Common myeloid progenitor, CD34-positive (primary cell): ENCODE results near the gene COQ9.

Source experiments
- CTCF ChIA-PET: fragments of 350-600 bp; sonication (Branson Sonifier 250); formaldehyde crosslinking; loops from one replicate; lab custom pipeline; 2021; ENCODE audit warnings: antibody characterized with exemption; lab: Charles Lee
- POLR2A ChIA-PET: fragments of 350-600 bp; sonication (Branson Sonifier 250); formaldehyde crosslinking; loops from one replicate; lab custom pipeline; 2021; ENCODE audit warnings: antibody characterized with exemption; lab: Charles Lee
- DNase-seq, 3 donors: peaks; one replicate each; pipeline versions ENCODE4 v3.0.0 to v3.0.0-alpha.2; 2013
- H3K27ac ChIP-seq, 2 experiments: 1 replicate in 1 of 2; 2 replicates in 1 of 2; pipeline ENCODE4 v1.7.0; 2013; ENCODE audit warnings: inconsistent platforms in 2 of 2, low read length in 2 of 2, mild to moderate bottlenecking in 2 of 2, low read depth in 1 of 2, moderate library complexity in 1 of 2; ENCODE audit not compliant: severe bottlenecking in 2 of 2, insufficient read depth in 1 of 2, poor library complexity in 1 of 2
- H3K27me3 ChIP-seq, 5 experiments: replicated peaks in 2 of 5; 1 replicate in 3 of 5; 2 replicates in 2 of 5; pipeline versions ENCODE4 v1.6.1 to v1.7.0; 2013; ENCODE audit warnings: low read length in 4 of 5, mild to moderate bottlenecking in 2 of 5, moderate library complexity in 2 of 5, inconsistent platforms in 1 of 5; ENCODE audit not compliant: insufficient read depth in 5 of 5, control insufficient read depth in 4 of 5
- H3K36me3 ChIP-seq, 4 experiments: 1 replicate in 2 of 4; 2 replicates in 2 of 4; pipeline versions ENCODE4 v1.6.1 to v1.7.0; 2013; ENCODE audit warnings: low read length in 3 of 4, control low read depth in 1 of 4, mild to moderate bottlenecking in 1 of 4; ENCODE audit not compliant: control insufficient read depth in 4 of 4, insufficient read depth in 4 of 4
- H3K4me1 ChIP-seq, 4 experiments: 1 replicate in 3 of 4; 2 replicates in 1 of 4; pipeline versions ENCODE4 v1.6.1 to v1.7.1; 2013; ENCODE audit warnings: low read length in 3 of 4, mild to moderate bottlenecking in 3 of 4, control low read depth in 1 of 4, inconsistent platforms in 1 of 4, moderate library complexity in 1 of 4; ENCODE audit not compliant: control insufficient read depth in 4 of 4, insufficient read depth in 4 of 4; ENCODE audit errors: control extremely low read depth in 1 of 4
- H3K4me3 ChIP-seq, 7 experiments: 1 replicate in 4 of 7; 2 replicates in 3 of 7; pipeline versions ENCODE4 v1.5.1 to v1.7.0; 2013; ENCODE audit warnings: mild to moderate bottlenecking in 7 of 7, low read length in 6 of 7, moderate library complexity in 6 of 7, inconsistent platforms in 2 of 7, low read depth in 2 of 7, control low read depth in 1 of 7; ENCODE audit not compliant: insufficient read depth in 4 of 7, control insufficient read depth in 1 of 7; ENCODE audit errors: extremely low read depth in 1 of 7
- H3K9me3 ChIP-seq, 5 experiments: 1 replicate in 4 of 5; 2 replicates in 1 of 5; pipeline versions ENCODE4 v1.6.1 to v1.7.1; 2013; ENCODE audit warnings: low read length in 4 of 5, mild to moderate bottlenecking in 2 of 5, inconsistent platforms in 1 of 5, low read depth in 1 of 5, moderate library complexity in 1 of 5; ENCODE audit not compliant: control insufficient read depth in 4 of 5, insufficient read depth in 2 of 5; ENCODE audit errors: control extremely low read depth in 1 of 5
- WGBS: methylation state at CpG from one replicate; pipeline ENCODE4 v1.1.5; 2013; ENCODE audit not compliant: insufficient coverage; 5-methylcytosine and 5-hydroxymethylcytosine counted together

COQ9 gene

DNA sequence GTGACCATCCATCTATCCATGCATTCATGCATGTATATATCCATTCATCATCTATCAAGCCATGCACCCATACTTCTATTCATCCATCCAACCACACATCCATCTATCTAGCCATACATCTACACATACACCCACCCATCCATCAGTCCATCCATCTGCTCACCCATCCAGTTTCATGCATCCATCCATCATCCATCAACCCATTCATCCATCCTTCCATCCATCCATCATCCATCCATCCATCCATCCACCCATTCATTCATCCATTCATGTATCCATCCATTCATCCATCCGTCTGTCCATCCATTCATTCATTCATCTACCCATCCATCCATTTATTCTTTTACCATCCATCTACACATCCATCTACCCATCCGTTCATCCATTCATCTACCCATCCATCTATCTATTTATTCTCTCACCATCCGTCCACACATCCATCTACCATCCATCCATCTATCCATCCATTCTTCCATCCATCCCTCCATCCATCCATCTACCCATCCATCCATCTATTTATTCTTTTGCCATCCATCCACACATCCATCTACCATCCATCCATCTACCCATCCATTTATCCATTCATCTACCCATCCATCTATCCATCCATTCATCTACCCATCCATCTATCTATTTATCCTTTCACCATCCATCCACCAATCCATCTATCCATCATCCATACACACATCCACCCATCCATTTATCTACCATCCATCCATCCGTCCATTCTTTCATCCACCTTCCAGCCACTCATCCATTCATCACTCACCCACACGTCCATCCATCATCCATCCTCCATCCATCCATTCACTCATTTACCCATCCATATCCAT lies 39.5 kb upstream of the COQ9 start:
- ChIA-PET POLR2A (no interaction called here), CTCF (interaction anchor here (1.2 to 3.8 kb wide), 2 partner anchors 10 to 92 kb away, joined by 3 to 19 read pairs; no protein-coding TSS in a partner anchor)
- Histone ChIP-seq H3K4me3 (no peak overlapping the region), H3K36me3 (no peaks in the 10 kb centered on the region), H3K9me3 (no peaks in the 10 kb centered on the region), H3K4me1 (peaks cover 0 to 9% (median 3%) of the 10 kb centered on the region in 4 experiments), H3K27me3 (peaks cover 0 to 9% (median 0%) of the 10 kb centered on the region in 5 experiments), H3K27ac (no peak overlapping the region)
- no peak for DNase-seq
- WGBS = 90% methylated on average over 5 of the region's 5 CpGs

DNA sequence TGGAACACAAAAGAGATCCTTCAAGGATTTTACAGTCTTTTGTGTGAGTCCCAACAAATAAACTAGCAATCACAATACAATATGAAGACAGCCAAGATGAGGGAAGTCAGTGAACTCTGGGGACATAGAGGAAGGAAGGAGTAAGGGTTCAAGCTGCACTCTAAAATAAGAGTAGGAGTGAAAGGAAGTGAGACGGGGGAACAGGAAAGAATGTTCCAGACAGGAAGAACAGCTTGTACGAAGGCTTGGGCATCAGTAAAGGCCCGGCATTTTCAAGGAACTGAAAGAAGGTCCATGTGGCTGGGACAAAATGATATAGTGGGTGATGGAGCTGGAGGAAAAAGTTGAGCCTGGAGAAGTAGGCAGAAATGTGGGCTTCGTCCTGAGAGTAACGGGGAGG lies 38.2 kb upstream of the COQ9 start:
- Histone ChIP-seq H3K27me3 (peaks cover 0 to 9% (median 0%) of the 10 kb centered on the region in 5 experiments), H3K36me3 (no peaks in the 10 kb centered on the region), H3K4me3 (no peak overlapping the region), H3K27ac (no peak overlapping the region), H3K9me3 (no peaks in the 10 kb centered on the region), H3K4me1 (peaks cover 0 to 9% (median 3%) of the 10 kb centered on the region in 4 experiments)
- POLR2A ChIA-PET = no interaction called here
- WGBS = 38% methylated on average over 5 of the region's 5 CpGs
- CTCF ChIA-PET = interaction anchor here (0.7 to 2.0 kb wide), 3 partner anchors 8 to 10 kb away, joined by 3 to 6 read pairs (median 4); no protein-coding TSS in a partner anchor
- no peak for DNase-seq

DNA sequence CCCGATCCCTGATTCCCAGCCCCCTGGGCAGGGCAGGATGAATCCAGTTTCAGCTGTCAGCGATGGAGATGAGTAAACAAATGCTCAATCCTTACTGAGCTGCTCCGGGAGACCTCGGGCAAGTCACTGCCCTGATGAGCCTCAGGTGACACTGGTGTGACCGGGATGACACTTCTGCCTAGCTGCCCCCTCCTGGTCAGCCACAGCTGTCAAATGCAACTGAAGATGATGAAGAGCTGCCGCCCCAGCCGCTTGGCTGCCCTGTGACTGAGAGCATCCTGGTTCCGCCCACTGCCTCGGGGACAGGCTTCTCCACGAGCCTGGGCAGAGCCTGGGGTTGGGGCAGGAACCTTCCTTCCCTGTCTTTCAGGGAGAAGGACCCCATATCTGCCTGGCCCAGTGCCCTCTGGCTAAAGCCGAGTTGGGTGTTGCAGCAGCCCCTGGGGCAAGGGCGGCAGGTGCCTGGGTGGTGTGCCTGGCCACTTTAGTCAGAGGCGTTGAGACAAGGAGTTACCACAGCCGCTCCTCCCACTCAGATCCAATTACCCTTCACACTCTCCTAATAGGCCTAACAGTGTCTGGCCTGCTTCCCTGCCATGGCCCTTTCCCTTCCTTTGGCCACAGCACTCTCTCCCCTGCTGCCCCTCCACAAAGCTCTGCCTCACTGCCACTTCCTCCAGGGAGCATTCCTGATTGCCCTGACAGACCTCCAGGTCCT lies 37.2 kb upstream of the COQ9 start:
- DNase-seq = no peak
- Histone ChIP-seq H3K4me1 (peaks cover 0 to 9% (median 3%) of the 10 kb centered on the region in 4 experiments), H3K27ac (no peak overlapping the region), H3K27me3 (peaks cover 0 to 8% (median 0%) of the 10 kb centered on the region in 5 experiments), H3K36me3 (no peaks in the 10 kb centered on the region), H3K9me3 (no peaks in the 10 kb centered on the region), H3K4me3 (no peak overlapping the region)
- WGBS = 91% methylated on average over 14 of the region's 14 CpGs
- ChIA-PET POLR2A (no interaction called here), CTCF (interaction anchor here (1.3 to 2.0 kb wide), 2 partner anchors 8 to 9 kb away, joined by 4 to 6 read pairs; no protein-coding TSS in a partner anchor)

DNA sequence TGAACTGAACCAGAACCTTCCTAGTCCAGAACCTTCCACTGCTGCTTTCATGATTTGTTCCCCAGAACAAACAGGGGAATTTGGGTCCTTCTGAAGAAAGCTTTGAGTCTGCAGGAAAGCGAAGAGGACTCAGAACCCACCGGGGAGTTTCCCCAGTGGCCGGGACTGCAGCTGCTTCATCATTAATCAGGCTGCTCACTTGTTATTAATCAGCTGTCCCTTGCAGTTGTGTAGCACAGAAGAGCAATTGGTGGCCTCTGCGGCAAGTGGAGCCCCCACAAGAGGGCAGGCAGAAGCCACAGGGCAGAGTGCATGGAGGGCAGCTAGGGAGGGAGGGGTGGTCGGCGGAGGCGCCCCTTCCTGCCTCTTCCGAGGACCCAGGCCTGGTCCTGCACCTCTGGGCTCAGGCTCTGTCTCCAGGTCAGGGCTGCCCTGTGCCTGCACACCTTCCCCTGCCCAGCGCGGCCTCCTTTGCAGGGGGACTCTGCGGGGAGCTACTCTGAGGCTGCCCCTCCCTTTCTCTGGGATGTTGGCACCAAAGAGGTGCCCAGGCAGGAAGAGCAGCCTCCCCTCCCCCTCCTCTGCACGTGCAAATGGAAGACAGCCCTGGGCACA lies 35.8 kb upstream of the COQ9 start:
- no peak overlapping the region for H3K4me3 ChIP-seq
- peaks cover 0 to 12% (median 5%) of the 10 kb centered on the region in 4 experiments for H3K4me1 ChIP-seq
- WGBS = 97% methylated on average over 11 of the region's 12 CpGs
- no peaks in the 10 kb centered on the region for H3K36me3 ChIP-seq
- no peak for DNase-seq
- no peak overlapping the region for H3K27ac ChIP-seq
- POLR2A ChIA-PET = no interaction called here
- no peaks in the 10 kb centered on the region for H3K9me3 ChIP-seq
- peaks cover 0 to 5% (median 0%) of the 10 kb centered on the region in 5 experiments for H3K27me3 ChIP-seq
- CTCF ChIA-PET = interaction anchor here (0.8 to 14.8 kb wide), 2 partner anchors 22 to 105 kb away, joined by 3 to 250 read pairs; no protein-coding TSS in a partner anchor

DNA sequence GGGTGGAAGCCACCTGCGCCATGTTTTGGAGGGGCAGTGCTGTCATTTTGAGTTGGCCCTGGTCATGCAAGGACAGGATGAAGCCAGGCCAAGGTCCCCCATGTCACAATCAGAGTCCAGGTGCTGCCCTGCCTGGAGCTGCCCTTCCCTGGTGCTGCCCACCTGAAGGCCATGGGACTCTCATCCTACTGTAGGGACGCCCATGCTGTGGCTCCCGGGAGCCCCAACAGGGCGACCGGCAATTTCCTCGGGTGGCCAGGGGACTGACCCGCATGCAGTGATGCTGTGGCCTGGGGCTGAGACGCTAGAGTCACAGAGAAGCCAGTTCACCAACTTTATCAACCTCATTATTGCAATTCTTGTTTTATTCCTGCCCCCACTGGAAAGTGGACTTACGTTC lies 34.7 kb upstream of the COQ9 start:
- H3K9me3 ChIP-seq = no peaks in the 10 kb centered on the region
- no peak for DNase-seq
- CTCF ChIA-PET = interaction anchor here (1.0 to 14.8 kb wide), 4 partner anchors 8 to 106 kb away, joined by 3 to 250 read pairs (median 4); partner anchors contain the start of gene CCL17
- POLR2A ChIA-PET = no interaction called here
- H3K4me3 ChIP-seq = no peak overlapping the region
- H3K27ac ChIP-seq = no peak overlapping the region
- WGBS = 99% methylated on average over 9 of the region's 9 CpGs
- peaks cover 0 to 5% (median 0%) of the 10 kb centered on the region in 5 experiments for H3K27me3 ChIP-seq
- H3K36me3 ChIP-seq = no peaks in the 10 kb centered on the region
- H3K4me1 ChIP-seq = peaks cover 0 to 16% (median 11%) of the 10 kb centered on the region in 4 experiments

DNA sequence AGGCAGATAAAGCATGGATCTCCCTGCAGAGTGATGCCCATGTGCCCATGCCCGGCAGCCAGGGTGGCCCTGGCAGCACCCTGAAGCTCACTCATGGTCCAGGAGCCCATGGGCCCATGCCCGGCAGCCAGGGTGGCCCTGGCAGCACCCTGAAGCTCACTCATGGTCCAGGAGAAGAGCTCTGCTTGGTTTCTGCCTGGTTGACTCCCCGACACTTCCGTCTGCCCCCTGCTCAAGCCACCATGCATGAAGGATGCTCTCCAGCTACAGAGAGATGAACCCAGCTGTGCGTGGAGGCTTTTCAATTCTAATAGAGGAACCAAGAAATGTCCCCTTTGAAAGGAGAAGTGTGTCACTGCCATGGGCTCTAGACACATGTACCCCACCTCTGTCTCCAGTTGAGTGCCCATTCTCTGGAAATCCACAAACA lies 34.0 kb upstream of the COQ9 start:
- 97% methylated on average over 5 of the region's 5 CpGs for WGBS
- DNase-seq = peak in 2 of 3 donors; percentile 15 to 25
- ChIA-PET CTCF (interaction anchor here (1.0 to 14.8 kb wide), 5 partner anchors 9 to 107 kb away, joined by 3 to 250 read pairs (median 4); partner anchors contain the start of gene CCL17), POLR2A (interaction anchor here (0.6 kb wide), 1 partner anchor 303 kb away, joined by 3 read pairs; no protein-coding TSS in a partner anchor)
- Histone ChIP-seq H3K4me3 (no peak overlapping the region), H3K36me3 (no peaks in the 10 kb centered on the region), H3K27me3 (peaks cover 0 to 5% (median 0%) of the 10 kb centered on the region in 5 experiments), H3K27ac (no peak overlapping the region), H3K9me3 (no peaks in the 10 kb centered on the region), H3K4me1 (peaks cover 0 to 16% (median 11%) of the 10 kb centered on the region in 4 experiments)
